ENCODE measurements around the gene ZNF644.
"Not testable (repeated sequence)": the region's sequence is repeated elsewhere in the genome, so short reads cannot be mapped to it uniquely, and the experiment has no call there.

ZNF644 gene

GRCh38 chr1:90919190-90919719, 102.6 kb downstream of the ZNF644 start:
- no peak for DNase-seq
- TF ChIP-seq GATA1 (IDR thresholded peaks at IDR 0.05; ENCODE audit: low read depth, low read length), result no peak
- no peak for TF ChIP-seq POLR2A (IDR thresholded peaks at IDR 0.05; ENCODE audit: low read length)

GRCh38 chr1:90911353-90911752, 110.5 kb downstream of the ZNF644 start:
- DNase-seq, result no peak
- no peak for TF ChIP-seq GATA1 (IDR thresholded peaks at IDR 0.05; ENCODE audit: low read depth, low read length)
- TF ChIP-seq POLR2A (IDR thresholded peaks at IDR 0.05; ENCODE audit: low read length), result no peak

GRCh38 chr1:90902672-90903071, 119.2 kb downstream of the ZNF644 start:
- peak; percentile 8 to 63 for DNase-seq
- TF ChIP-seq POLR2A (IDR thresholded peaks at IDR 0.05; ENCODE audit: low read length) (no peak), GATA1 (IDR thresholded peaks at IDR 0.05; ENCODE audit: low read depth, low read length) (no peak)

- TF ChIP-seq POLR2A (IDR thresholded peaks at IDR 0.05; ENCODE audit: low read length) (no peak), GATA1 (IDR thresholded peaks at IDR 0.05; ENCODE audit: low read depth, low read length) (no peak)
- DNase-seq, result no peak
Observed at GRCh38 chr1:90899263-90899662, 122.6 kb downstream of the ZNF644 start.

GRCh38 chr1:90893679-90894078, 128.2 kb downstream of the ZNF644 start:
- DNase-seq, result not testable (repeated sequence)

- not testable (repeated sequence) for DNase-seq
Observed at GRCh38 chr1:90892884-90893283, 129.0 kb downstream of the ZNF644 start.

GRCh38 chr1:90892196-90892595, 129.6 kb downstream of the ZNF644 start:
- DNase-seq, result not testable (repeated sequence)

GRCh38 chr1:90891756-90892155, 130.1 kb downstream of the ZNF644 start:
- not testable (repeated sequence) for DNase-seq

- TF ChIP-seq POLR2A (IDR thresholded peaks at IDR 0.05; ENCODE audit: low read length) (no peak), GATA1 (IDR thresholded peaks at IDR 0.05; ENCODE audit: low read depth, low read length) (no peak)
- no peak for DNase-seq
Observed at GRCh38 chr1:90882221-90882620, 139.6 kb downstream of the ZNF644 start.

- TF ChIP-seq POLR2A (IDR thresholded peaks at IDR 0.05; ENCODE audit: low read length), result no peak
- no peak for TF ChIP-seq GATA1 (IDR thresholded peaks at IDR 0.05; ENCODE audit: low read depth, low read length)
- DNase-seq, result no peak
Observed at GRCh38 chr1:90881034-90881433, 140.8 kb downstream of the ZNF644 start.

- no peak for TF ChIP-seq POLR2A (IDR thresholded peaks at IDR 0.05; ENCODE audit: low read length)
- no peak for TF ChIP-seq GATA1 (IDR thresholded peaks at IDR 0.05; ENCODE audit: low read depth, low read length)
Observed at GRCh38 chr1:90879281-90879680, 142.6 kb downstream of the ZNF644 start.

GRCh38 chr1:90876101-90876500, 145.7 kb downstream of the ZNF644 start:
- TF ChIP-seq GATA1 (IDR thresholded peaks at IDR 0.05; ENCODE audit: low read depth, low read length) (no peak), POLR2A (IDR thresholded peaks at IDR 0.05; ENCODE audit: low read length) (no peak)

More at GRCh38 chr1:90879281-90879680, 142.6 kb downstream of the ZNF644 start:
- peak in 1 of 2 experiments; percentile 23 for DNase-seq

More at GRCh38 chr1:90876101-90876500, 145.7 kb downstream of the ZNF644 start:
- no peak for DNase-seq

Data from erythroblast (primary cell).